NCI-H526 treated with DMSO at 0.1 percent for 48 hours (cell line): ENCODE measurements around the gene TDRD10.
"Not testable (repeated sequence)": the region's sequence is repeated elsewhere in the genome, so short reads cannot be mapped to it uniquely, and the experiment has no call there.

Source experiments
- DNase-seq: peaks from one replicate; lab custom pipeline; 2025; lab: John Stamatoyannopoulos, UW

Gene TDRD10

GRCh38 chr1:154514066-154514553 lies 12.1 kb downstream of the TDRD10 start:
- no peak for DNase-seq

GRCh38 chr1:154517661-154518060 lies 15.6 kb downstream of the TDRD10 start:
- DNase-seq: no peak

GRCh38 chr1:154519591-154519991 lies 17.6 kb downstream of the TDRD10 start:
- no peak for DNase-seq

GRCh38 chr1:154520333-154520732 lies 18.3 kb downstream of the TDRD10 start:
- no peak for DNase-seq

GRCh38 chr1:154521695-154522094 lies 19.7 kb downstream of the TDRD10 start:
- DNase-seq: no peak

GRCh38 chr1:154524881-154525280 lies 22.9 kb downstream of the TDRD10 start:
- DNase-seq: no peak

GRCh38 chr1:154527192-154527591 lies 25.2 kb downstream of the TDRD10 start:
- DNase-seq: no peak

GRCh38 chr1:154529308-154529707 lies 27.3 kb downstream of the TDRD10 start:
- DNase-seq: no peak

GRCh38 chr1:154531950-154532349 lies 29.9 kb downstream of the TDRD10 start:
- not testable (repeated sequence) for DNase-seq

- peak; percentile 84 for DNase-seq
Observed at GRCh38 chr1:154533952-154534844, 32.2 kb downstream of the TDRD10 start.

- no peak for DNase-seq
Observed at GRCh38 chr1:154536570-154536969, 34.6 kb downstream of the TDRD10 start.

- no peak for DNase-seq
Observed at GRCh38 chr1:154539486-154540483, 37.8 kb downstream of the TDRD10 start.

- no peak for DNase-seq
Observed at GRCh38 chr1:154541231-154541630, 39.2 kb downstream of the TDRD10 start.

- DNase-seq: peak; percentile 69
Observed at GRCh38 chr1:154546264-154547063, 44.4 kb downstream of the TDRD10 start.

GRCh38 chr1:154547105-154547732 lies 45.2 kb downstream of the TDRD10 start:
- DNase-seq: no peak

- no peak for DNase-seq
Observed at GRCh38 chr1:154548028-154548427, 46.0 kb downstream of the TDRD10 start.

GRCh38 chr1:154549202-154549770 lies 47.3 kb downstream of the TDRD10 start:
- DNase-seq: no peak

GRCh38 chr1:154550070-154550469 lies 48.1 kb downstream of the TDRD10 start:
- no peak for DNase-seq

- DNase-seq: no peak
Observed at GRCh38 chr1:154550657-154551056, 48.6 kb downstream of the TDRD10 start.

- DNase-seq: no peak
Observed at GRCh38 chr1:154551474-154551873, 49.5 kb downstream of the TDRD10 start.

- no peak for DNase-seq
Observed at GRCh38 chr1:154552036-154552435, 50.0 kb downstream of the TDRD10 start.
